ENCODE data around the gene AHDC1.
A peak's percentile ranks its signal among the peaks of the same experiment; 100 is the strongest.

The AHDC1 gene

DNA sequence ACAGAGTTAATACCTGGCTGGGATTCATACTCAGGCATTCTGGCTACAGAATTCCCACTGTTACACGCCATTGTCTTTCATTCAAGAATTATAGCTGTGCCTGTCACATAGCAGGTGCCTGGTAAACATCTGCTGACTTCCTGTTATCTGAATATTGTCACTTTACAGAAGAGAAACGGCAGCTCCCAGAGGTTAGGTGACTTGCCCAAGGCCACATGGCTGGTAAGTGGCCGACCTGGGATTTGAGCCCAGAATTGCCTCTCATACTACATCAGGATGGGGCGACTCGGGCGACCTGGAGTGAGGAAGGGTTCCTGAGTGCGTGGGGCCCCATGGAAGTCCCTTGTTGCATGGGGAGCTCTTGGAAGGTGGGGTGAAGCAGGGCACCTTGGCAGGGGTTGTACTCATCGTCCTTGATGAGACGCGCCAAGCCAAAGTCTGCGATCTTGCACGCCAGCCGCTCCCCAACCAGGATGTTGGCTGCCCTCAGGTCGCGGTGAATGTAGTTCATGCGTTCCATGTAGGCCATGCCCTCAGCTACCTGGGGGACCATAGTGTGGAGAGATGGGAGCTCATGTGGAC is 10.2 kb upstream of the AHDC1 start:
- DNase-seq, result no peak

DNA sequence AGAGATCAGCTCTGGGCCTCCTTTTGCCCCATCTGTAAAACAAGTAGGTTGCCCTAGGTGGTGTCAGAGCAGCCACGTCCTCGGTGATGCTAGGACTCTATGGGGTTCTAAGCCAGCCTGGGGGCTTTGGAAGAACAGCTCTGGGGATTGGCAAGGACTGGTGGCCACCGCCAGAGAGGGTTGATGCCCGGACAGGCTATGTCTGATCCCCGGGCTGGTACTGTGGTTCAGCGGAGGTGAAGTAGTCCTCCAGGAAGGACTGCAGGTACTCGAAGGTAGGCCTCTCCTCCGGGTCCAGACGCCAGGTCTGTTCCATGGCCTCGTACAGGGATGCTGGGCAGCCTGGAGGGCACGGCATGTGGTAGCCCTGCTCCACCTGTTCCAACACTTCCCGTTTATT is 8.8 kb upstream of the AHDC1 start:
- DNase-seq, result no peak

DNA sequence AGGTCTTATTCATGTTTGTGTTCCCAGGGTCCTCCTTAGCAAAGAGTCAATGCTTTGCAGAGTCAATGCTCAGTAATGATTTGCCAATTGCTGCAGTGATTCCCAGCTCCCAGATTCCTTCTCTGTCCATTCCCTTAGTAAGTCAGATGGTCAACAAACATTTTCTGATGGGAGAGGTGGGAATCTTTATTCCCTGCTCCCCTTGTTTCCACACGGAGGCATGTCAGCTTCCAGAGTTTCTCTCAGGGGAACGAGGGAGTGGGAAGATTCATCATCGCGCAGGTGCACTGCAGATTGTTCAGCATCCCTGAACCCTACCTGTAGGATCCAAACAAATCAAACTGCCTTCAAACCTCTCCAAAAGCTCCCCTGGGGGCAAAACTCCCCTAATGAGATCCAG is 7.5 kb upstream of the AHDC1 start:
- no peak for DNase-seq

DNA sequence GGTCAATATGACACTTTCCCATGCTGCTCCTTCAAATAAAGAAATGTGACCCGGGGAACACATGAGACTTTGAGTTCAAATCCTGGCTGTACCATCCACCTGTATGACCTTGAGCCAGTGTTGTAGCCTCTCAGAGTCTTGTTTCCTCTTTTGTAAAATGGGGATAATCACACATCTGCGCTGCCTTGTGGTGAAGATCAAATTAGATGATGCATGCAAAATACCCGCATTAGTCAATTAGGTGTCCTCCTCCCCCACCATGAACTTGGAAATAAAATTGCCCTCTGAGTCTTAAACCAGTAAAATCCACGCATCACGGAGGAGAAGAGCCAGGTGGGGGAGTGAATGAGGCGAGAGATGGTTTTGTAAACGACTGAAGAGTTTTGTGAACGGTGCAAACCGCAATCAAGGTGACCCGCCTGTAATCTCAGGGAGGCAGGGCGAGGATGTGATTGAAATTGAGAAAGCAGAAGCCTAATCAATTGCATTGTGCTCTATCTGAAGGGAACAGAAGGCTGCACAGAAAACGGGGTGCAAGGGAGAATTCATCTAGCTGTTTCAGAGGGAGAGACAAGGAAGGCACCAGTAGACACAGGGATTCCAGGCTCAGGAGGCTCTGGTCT is 5.8 kb upstream of the AHDC1 start:
- DNase-seq, result no peak

DNA sequence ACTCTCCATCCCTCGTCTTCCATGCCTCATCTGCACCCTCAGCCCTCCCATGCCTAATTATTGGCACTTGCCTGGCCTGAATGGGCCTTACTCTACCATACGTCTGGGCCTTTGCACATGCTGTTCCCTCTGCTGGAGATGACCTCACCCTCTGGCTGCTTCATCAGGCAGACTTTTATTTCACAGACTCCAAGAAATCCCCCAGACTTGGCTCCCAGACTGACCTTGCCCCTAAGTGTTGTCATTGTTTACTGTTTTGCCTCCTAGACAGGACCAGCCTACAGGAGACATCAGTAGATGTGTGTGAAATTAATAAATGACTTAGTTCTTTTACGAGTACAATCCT is 5.2 kb upstream of the AHDC1 start:
- DNase-seq, result peak in 1 of 2 donors; percentile 38

DNA sequence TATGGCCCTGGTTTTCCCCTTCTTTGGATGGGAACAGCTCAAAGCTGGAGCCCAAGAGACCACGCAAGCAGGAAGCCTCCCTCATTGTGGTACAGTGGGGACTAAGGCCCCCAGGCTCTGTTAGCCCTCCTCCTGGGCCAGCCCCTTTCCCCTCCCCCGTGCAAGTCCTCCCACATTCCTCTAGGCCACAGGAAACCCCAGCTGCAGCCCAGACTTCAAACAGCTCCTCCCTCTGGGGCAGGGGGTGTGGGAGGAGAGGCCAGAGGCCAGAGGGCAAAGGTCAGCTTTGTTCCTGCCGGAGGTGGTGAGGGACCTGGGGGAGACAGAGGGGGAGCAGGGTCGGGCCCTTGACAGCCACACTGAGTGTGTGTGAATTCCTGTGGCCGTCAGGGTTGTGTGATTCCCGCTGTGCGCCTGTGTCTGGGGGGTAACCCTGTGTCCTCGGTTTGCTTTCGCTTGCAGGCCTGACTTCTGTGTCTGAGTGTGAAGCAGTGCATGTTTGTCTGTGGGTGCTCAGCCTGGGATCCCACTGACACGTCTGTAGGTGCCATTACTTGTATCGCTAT is 3.4 kb upstream of the AHDC1 start:
- no peak for DNase-seq

DNA sequence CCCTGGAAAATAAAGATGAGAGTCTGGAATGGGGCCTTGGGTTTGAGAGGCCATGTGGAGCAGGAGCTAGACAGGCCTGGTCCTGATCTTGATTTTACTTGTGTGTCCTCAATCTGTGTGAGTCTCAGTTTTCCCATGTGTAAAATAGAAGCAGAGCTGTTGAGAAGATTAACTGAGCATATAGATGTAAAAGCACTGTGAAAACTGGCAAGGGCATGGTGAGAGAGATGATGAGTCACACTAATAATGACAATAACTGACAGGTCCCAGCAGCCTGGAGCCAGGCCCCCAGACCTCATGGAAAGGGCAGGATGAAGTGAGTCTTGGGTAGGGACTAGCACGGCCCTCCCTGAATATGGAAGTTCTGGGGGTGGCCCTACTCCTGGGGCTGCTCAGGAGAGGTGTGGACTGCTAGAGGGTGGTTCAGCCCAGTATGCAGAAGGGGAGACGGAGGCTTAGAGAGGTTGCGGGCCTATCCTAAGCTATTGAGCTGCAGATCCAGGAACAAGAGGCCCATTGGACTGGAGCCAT is 2.8 kb upstream of the AHDC1 start:
- no peak for DNase-seq

DNA sequence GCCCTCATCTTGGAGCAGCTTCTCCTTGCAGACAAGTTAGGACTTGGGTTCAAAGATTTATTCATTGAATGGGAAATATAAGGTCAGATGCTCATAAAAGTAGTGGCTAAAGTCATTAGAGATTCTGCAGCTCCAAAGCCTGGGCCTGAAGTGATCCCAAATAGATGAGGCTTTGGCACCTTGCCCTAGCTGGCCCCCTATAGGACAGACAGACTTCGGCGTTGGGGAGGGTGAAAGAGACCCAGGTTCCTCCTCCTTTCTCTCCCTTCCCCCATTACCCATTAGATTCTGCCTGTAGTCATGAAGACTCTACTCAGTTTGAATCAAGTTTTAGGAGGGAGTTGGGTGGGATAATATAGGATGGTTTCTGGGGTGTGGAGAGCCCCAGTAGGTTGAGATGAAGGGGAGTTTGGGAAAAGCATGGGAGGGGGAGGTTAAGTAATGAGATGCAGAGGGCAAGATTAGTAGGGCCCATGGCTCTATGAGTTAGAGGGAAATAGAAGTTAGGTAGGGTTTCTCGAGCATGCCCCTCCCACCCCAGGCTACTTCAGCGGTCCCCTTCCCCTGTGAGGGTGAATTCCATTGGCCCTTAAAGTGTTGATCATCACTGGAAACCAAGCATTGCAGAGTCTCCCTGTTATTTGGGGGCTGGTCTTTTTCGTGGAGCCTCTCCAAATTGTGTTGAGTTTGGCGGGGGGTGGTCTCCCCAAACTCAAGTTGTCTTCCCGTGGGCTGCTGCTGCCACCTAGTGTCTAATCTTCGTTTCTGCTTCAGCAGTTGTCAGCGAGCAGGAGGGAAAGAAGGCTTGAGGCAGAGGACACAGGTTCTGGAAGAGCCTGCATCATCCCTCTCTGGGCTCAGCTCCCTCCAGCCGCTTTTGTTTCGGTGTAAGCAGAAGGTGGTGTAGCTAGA is 2.1 kb upstream of the AHDC1 start:
- peak; percentile 64 to 72 for DNase-seq

DNA sequence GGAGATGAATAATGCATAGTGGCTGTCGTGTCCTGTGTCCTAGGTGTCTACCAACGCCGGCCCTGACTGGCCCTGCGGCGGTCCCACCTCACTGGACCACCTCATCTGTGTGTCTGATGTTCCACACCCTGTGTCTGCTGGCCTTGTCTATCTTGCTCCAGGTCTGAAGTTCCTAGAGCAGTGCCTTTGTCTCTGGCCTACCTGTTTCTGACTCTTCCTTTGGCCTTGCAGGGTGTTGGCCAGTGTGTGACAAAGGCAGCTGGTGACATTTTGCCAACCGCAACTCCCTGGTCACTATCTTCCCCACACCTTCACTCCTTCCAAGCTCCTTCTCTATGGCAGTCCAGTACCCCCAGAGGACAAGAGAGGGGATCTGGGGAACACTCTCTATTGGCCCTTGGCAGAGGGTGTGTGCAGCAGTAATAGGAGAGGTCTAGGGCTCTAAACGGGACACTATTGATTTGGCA is 1.4 kb upstream of the AHDC1 start:
- no peak for DNase-seq

DNA sequence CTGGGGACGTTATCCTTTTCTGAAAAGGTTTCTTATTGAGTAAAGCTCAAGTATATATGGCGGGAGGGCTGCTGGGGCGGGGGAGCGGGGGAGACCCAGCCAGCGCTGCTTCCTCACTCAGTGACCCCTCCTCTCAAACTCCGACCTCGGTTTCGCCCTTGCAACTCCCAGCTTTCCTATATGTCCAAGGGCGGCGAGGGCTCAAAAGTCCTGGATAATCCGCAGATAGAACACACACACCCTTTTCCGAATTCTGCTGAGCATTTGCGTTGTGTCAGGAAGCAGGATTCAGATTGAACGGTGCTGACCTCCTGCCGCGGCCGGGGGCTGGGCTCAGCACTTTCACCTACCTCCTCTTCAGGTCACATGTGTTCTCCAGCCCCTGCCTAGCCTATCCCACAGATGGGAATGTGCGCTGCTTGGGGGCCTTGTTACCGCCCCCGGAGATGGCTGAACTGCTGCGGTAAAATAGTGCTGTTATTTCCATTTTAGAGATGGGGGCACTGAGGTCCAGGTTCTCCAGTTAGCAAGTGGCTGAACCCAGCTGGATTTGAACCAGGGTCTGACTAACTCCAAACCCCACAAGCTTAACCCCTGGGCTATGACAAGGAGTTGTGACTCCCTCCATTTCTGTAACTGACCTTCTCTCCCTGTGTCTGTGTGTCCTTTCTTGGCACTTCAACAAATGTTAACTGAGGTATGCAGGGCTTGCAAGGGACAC is 795 bp upstream of the AHDC1 start:
- DNase-seq, result no peak

DNA sequence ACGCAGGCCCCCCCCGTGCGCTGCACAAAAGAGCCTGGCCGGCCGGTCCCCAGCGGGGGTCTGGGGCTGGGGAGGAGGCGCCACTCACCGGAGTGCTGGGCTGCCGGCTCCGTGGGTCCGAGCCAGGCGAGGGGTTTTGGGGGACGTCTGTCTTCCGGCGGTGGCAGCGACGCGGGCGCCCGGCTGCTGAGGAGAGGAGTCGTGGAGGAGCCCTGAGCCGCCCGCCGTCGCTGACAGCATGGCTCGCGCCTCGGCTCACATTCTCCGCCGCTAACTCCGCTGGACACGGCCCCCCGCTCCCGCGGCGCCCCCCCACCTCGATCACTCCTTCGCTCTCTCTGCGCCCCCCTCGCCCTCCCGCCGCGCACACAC is 649 bp downstream of the AHDC1 start:
- peak in 1 of 2 donors; percentile 31 for DNase-seq

DNA sequence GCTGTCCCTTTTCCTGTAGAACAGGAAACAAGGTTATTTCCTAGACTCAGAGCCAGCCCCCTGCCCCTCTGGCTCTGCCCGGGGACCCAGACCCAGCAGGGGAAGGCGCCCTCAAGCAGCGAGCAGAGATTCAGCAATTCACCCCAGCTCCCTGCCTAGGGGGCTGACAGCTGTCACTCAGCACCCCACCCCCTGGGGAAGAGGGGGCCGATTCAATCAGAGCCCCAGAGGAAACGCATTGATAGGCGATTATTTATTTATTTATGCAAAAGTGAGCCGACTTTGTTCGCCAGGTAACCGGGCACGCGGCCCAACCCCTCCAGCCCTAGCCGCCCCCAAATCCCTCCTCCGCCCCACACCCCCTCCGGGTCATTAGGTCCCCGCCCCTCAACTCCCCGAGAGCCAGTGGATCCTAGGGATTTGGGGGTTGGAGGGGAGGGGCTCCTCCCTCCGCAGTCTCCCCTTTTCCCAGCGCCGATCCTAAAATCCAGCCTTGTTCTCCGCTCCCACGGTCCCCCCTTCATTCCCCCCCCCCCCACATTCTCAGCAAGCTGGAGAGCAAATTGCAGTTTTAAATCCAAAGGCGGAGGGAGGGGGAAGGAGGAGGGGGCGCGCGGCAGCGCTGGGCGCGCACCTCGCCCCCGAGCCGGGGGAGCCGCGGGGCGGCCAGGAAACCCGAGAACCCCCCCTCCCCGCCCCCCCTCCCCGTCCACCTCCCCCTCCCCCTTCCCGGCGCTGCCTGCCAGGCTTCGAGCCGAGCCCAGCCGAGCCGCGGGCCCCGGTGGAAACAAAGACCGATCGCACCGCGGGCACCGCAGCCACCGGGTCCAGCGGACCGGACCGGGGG is 1.3 kb downstream of the AHDC1 start:
- peak in 1 of 2 donors; percentile 51 for DNase-seq

DNA sequence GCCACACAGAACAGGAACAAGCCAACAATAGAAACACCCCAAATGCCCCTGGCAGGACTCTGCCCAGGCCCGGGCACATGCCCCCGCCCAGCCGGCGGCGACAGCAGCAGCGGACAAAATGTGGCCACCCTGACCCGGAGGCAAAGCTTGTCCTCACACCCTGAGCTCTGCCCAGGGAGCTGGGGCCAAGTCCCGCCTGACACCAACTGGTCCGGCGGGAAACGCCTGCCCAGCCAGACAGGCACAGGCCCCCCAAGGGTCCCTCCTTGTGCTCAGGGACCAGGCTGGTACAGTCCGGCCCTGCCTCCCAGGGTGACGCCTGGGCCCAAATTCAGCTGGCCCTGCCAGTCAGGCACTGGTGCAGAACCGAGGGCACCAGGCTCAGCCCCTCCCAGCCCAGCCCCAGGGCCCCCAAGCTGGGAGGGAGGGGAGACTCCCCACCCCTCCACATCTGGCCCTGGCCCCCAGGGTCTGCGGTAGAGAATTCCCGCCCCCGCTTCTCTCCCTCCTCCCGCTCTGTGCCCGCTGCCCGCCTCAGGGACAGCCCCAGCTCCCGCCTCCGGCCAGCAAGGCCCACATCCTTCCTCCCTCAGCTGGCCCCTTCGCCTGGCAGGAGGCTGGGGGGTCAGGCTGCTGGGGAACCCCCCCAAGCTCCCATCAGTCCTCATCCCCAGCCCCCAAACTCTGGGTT is 2.0 kb downstream of the AHDC1 start:
- no peak for DNase-seq

DNA sequence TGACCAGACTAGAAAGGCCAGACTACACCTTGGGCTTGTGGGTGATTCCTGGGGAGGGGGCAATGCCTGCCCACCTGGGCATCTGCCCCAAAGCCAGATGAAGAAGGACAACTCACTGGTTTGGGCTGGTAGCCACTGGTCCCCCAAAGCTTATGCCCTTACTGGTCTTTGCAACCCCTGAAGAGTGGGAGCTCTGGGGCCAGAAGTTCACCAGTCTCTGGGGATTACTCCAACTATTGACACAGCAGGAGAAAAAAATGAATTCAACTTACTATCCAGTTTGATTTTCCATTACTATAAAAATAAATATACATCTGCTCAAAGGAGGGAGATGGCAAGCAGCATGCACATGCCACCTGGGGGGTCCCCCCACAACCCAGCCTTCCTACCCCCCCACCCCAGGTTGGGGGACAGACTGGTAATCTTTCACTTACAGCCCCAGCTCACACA is 2.6 kb downstream of the AHDC1 start:
- no peak for DNase-seq

DNA sequence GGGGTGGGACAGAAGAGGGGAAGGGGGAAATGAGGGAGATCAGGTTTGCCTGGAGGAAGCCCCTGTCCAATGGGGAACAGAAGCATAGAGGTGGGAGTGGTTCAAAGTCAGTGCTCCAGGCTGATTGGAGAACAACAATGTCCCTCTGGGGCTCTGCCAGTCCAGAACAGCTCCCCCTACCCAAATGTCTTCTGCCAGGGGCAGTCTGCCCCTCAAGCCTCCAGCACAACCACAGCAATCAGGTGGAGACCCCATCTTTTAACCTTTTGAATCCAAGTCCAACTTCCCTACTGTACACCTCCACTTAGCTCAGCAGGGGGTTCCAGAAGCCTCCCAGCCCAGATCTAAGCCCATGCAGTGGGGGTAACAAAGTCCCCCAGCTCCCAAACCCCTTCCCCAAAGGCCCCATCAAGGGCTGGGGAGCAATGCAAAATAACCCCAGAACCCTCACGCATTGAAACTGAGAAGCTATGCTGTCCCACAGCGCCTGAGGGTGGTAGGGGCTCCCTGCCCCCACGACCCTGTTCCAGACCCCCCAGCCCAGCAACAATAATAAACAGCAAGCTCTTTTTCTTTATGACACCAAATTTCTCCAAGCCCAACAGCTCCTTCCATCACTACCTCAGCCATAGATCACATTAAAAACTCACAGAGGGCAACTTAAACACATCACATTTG is 3.3 kb downstream of the AHDC1 start:
- DNase-seq, result no peak

DNA sequence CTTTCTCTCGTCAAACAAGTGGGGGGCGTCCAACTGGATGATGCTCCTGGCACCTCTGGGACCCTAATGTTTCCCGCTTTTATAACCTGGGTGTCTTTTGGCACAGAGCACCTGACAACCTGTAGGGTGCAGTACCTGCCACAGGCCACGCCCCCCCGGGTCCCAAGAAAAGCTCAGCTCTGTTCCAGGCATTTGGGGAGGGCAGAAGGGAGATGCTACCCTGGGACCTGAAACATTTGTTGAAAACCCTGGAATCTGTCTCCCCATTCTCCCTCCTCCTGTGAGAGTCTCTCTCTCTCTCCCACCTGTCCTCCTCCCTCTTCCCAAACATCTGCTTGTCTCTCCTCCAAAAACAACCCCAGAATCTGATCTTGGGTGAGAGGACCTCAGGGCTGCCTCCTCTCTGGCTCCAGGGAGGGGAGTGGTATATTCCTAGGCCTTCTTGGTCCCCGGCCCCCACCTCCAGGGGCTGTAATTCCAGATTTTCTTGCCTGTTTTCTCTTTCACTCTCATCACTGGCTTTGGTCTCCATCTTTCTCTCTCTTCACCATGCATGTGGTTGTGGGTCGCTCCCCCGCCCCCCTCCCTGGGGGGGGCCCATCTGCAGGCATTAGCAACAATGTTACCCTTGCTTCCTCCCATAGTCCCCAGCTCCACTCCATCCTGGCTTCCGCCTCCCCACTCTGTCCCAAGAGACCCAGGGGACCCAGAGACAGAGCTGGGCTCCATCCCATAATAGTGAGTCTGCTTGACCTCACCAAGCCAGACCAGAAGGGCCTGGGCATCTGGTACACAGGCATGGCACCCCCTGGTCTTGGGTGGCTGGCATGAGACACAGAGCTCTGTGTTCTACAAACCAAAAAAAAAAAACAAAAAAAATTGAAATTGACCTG is 4.1 kb downstream of the AHDC1 start:
- no peak for DNase-seq

DNA sequence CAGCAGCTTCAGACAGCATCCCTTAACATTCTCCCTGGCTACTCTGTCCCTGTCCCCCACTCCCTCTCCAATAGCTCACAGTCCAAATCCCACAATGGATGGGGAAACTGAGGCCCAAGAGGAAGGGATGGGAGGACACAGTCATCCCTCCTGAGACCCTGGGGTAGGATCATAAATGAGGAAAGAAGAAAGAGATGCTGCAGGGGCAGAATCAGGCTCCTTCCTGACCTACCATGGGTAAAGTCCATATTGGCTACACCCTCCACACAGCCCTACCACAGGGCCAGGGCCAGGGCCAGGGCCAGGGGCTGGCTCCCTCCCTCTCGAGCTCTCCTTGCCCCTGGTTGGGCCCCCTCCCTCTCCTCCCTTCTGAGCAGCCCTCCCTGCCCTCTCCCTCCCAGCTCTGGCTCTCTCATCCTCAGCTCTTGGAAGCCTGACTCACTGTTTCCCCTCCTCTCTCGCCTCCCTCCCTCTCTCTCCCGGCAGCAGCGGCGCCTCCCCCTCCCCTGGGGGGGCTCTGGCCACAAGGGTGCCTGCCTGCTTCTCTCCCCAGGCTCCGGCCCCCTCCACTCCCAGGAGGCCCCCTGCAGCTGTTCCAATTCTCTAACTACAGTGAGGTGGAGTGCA is 4.9 kb downstream of the AHDC1 start:
- no peak for DNase-seq

DNA sequence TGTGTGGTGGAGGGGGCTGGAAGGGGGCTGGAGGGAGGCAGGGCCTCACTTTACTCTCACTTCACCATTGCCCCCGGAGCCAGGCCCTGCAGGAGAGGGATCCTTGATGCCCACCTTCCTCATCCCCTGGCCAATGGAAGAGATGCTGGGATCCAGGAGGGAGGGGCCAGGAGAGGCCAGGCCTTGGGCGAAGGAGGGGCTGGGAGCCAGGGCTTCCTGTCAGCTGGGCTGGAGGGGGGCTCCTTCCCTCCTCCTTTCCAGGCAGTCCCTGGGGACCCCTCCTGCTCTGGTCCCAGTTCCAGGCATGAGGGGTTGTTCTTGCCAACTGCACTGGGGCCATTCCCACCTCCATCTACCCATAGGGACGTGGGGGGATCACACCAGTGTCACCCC is 5.7 kb downstream of the AHDC1 start:
- DNase-seq, result no peak
